ENCODE results near the gene GLRX5.
"Not testable (repeated sequence)": the region's sequence is repeated elsewhere in the genome, so short reads cannot be mapped to it uniquely, and the experiment has no call there.

The GLRX5 gene

GRCh38 chr14:95510344-95510743, 24.5 kb upstream of the GLRX5 start:
- H3K36me3 ChIP-seq (ENCODE audit: control insufficient read depth, insufficient read depth, low read length); H3K4me3 ChIP-seq (ENCODE audit: low read depth, low read length); H3K9me3 ChIP-seq (ENCODE audit: control insufficient read depth, insufficient read depth, low read depth, low read length); H3K27me3 ChIP-seq (ENCODE audit: control insufficient read depth, insufficient read depth, low read length); H3K27ac ChIP-seq (ENCODE audit: low read depth, low read length); H3K9ac ChIP-seq (ENCODE audit: low read length): not testable (repeated sequence)
- peaks cover 10% of the 10 kb centered on the region; the same call in 1 of the 2 replicates for H3K4me1 ChIP-seq (ENCODE audit: control insufficient read depth, insufficient read depth, low read length)

DNA sequence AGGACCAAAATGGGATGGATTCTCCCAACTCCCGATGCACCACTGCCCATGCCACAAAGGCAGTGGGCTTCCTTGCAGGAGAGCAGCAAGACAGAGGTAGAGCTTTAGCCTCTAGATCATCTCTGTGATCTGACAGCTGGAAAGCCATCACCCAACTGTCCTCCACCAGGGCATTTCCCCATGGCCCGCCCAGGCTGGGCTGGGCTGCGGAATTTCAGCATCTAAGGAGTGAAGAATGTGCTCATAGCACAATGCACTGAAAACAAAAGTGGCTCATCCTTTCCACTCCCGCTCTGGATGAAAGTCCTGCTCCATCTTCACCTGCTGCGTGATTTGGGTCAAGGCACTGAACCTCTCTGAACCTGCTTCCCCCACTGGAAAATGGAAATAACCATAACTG, 24.0 kb upstream of the GLRX5 start:
- no peak overlapping the region for H3K9ac ChIP-seq (ENCODE audit: low read length)
- H3K36me3 ChIP-seq (ENCODE audit: control insufficient read depth, insufficient read depth, low read length), result no peaks in the 10 kb centered on the region

GRCh38 chr14:95511687-95512086, 23.2 kb upstream of the GLRX5 start:
- H3K27me3 ChIP-seq (ENCODE audit: control insufficient read depth, insufficient read depth, low read length), result peaks cover 16% of the 10 kb centered on the region
- H3K9me3 ChIP-seq (ENCODE audit: control insufficient read depth, insufficient read depth, low read depth, low read length), result no peaks in the 10 kb centered on the region
- no peak overlapping the region for H3K27ac ChIP-seq (ENCODE audit: low read depth, low read length)
- peaks cover 16% of the 10 kb centered on the region for H3K4me1 ChIP-seq (ENCODE audit: control insufficient read depth, insufficient read depth, low read length)
- H3K4me3 ChIP-seq (ENCODE audit: low read depth, low read length), result no peak overlapping the region
- H3K9ac ChIP-seq (ENCODE audit: low read length), result no peak overlapping the region
- no peaks in the 10 kb centered on the region for H3K36me3 ChIP-seq (ENCODE audit: control insufficient read depth, insufficient read depth, low read length)

More for the DNA sequence above, 24.0 kb upstream of the GLRX5 start:
- Histone ChIP-seq H3K27ac (ENCODE audit: low read depth, low read length) (no peak overlapping the region), H3K9me3 (ENCODE audit: control insufficient read depth, insufficient read depth, low read depth, low read length) (no peaks in the 10 kb centered on the region), H3K27me3 (ENCODE audit: control insufficient read depth, insufficient read depth, low read length) (peaks cover 12% of the 10 kb centered on the region), H3K4me3 (ENCODE audit: low read depth, low read length) (no peak overlapping the region), H3K4me1 (ENCODE audit: control insufficient read depth, insufficient read depth, low read length) (peaks cover 15% of the 10 kb centered on the region)

GRCh38 chr14:95513291-95513690, 21.6 kb upstream of the GLRX5 start:
- Histone ChIP-seq H3K4me3 (ENCODE audit: low read depth, low read length) (no peak overlapping the region), H3K27me3 (ENCODE audit: control insufficient read depth, insufficient read depth, low read length) (peaks cover 31% of the 10 kb centered on the region), H3K36me3 (ENCODE audit: control insufficient read depth, insufficient read depth, low read length) (no peaks in the 10 kb centered on the region), H3K27ac (ENCODE audit: low read depth, low read length) (no peak overlapping the region), H3K9me3 (ENCODE audit: control insufficient read depth, insufficient read depth, low read depth, low read length) (no peaks in the 10 kb centered on the region), H3K9ac (ENCODE audit: low read length) (no peak overlapping the region), H3K4me1 (ENCODE audit: control insufficient read depth, insufficient read depth, low read length) (peaks cover 24% of the 10 kb centered on the region)

DNA sequence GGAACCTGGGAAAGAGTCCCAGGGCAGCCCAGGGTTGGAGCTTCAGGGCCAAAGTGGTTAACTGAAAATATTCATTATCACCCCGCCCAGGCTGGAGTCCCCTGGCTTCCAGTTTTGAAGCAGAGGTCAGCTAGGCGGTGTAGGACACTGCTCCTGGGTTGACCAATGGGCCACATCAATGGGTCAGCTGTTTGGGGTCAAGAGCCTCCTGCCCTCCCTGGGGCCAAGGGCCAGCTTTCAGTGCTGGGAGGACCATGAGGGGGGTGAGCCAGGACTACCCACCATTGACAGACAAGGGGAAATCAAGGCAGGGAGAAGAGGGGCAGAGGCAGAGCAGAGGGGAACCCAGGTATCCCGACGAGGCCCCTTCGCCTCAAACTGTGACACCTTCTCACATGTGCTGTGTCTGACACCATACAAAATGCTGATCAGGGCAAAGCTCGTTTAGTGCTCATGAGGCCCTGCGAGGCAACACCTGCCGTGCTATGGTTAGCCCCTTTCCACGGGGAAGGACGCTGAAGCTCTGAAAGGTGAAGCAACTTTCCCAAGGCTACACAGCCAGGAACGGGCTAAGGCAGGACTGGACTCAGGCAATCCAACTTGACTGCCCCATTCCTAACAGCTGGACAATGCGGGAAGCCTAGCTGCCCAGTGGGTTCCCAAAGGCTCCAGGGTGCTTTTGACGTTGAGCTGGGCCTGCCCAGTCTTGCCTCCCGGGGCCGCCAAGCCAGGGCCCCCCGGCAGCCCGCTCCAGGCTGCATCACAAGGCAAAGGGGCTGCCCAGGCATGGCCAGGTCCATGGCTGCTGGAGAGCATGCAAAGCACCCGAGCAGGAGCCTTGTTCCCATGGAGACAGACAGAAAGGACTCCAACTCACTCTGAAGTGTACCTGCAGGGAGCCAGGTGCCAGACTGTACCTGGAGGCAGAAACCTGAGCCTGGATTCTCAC, 20.4 kb upstream of the GLRX5 start:
- H3K4me3 ChIP-seq (ENCODE audit: low read depth, low read length), result no peak overlapping the region
- no peaks in the 10 kb centered on the region for H3K9me3 ChIP-seq (ENCODE audit: control insufficient read depth, insufficient read depth, low read depth, low read length)
- H3K9ac ChIP-seq (ENCODE audit: low read length), result no peak overlapping the region
- H3K27me3 ChIP-seq (ENCODE audit: control insufficient read depth, insufficient read depth, low read length), result peaks cover 37% of the 10 kb centered on the region
- H3K4me1 ChIP-seq (ENCODE audit: control insufficient read depth, insufficient read depth, low read length), result peaks cover 24% of the 10 kb centered on the region
- no peak overlapping the region for H3K27ac ChIP-seq (ENCODE audit: low read depth, low read length)
- H3K36me3 ChIP-seq (ENCODE audit: control insufficient read depth, insufficient read depth, low read length), result no peaks in the 10 kb centered on the region

DNA sequence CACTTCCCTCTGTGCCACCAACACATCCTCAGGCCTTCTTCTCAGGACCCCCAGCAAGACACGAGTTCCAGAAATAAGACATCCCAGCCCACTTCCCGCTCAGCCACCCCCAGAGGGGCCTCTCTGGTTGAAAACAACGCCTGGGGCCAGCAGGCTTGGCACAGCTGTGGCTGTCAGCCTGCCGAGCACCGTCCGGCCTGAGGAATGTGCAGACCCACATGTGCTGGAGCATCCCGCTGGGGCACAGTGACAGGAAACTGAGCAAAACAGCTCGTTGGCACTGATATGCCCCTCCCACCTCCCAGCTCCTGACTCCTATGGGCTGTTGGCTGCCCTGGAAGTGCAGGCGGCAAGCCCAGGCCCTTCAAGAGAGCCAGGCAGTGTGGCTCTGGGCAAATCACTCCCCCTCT, 19.8 kb upstream of the GLRX5 start:
- Histone ChIP-seq H3K4me3 (ENCODE audit: low read depth, low read length) (no peak overlapping the region), H3K27ac (ENCODE audit: low read depth, low read length) (no peak overlapping the region), H3K4me1 (ENCODE audit: control insufficient read depth, insufficient read depth, low read length) (peaks cover 24% of the 10 kb centered on the region), H3K9ac (ENCODE audit: low read length) (no peak overlapping the region), H3K36me3 (ENCODE audit: control insufficient read depth, insufficient read depth, low read length) (no peaks in the 10 kb centered on the region), H3K9me3 (ENCODE audit: control insufficient read depth, insufficient read depth, low read depth, low read length) (no peaks in the 10 kb centered on the region), H3K27me3 (ENCODE audit: control insufficient read depth, insufficient read depth, low read length) (peaks cover 37% of the 10 kb centered on the region)

- peaks cover 37% of the 10 kb centered on the region for H3K27me3 ChIP-seq (ENCODE audit: control insufficient read depth, insufficient read depth, low read length)
- peak overlapping the region; percentile 54 for H3K4me3 ChIP-seq (ENCODE audit: low read depth, low read length)
- H3K9ac ChIP-seq (ENCODE audit: low read length), result no peak overlapping the region
- H3K36me3 ChIP-seq (ENCODE audit: control insufficient read depth, insufficient read depth, low read length), result no peaks in the 10 kb centered on the region
- H3K27ac ChIP-seq (ENCODE audit: low read depth, low read length), result no peak overlapping the region
- peaks cover 24% of the 10 kb centered on the region for H3K4me1 ChIP-seq (ENCODE audit: control insufficient read depth, insufficient read depth, low read length)
- no peaks in the 10 kb centered on the region for H3K9me3 ChIP-seq (ENCODE audit: control insufficient read depth, insufficient read depth, low read depth, low read length)
Measured at GRCh38 chr14:95515596-95516552, 19.0 kb upstream of the GLRX5 start.

DNA sequence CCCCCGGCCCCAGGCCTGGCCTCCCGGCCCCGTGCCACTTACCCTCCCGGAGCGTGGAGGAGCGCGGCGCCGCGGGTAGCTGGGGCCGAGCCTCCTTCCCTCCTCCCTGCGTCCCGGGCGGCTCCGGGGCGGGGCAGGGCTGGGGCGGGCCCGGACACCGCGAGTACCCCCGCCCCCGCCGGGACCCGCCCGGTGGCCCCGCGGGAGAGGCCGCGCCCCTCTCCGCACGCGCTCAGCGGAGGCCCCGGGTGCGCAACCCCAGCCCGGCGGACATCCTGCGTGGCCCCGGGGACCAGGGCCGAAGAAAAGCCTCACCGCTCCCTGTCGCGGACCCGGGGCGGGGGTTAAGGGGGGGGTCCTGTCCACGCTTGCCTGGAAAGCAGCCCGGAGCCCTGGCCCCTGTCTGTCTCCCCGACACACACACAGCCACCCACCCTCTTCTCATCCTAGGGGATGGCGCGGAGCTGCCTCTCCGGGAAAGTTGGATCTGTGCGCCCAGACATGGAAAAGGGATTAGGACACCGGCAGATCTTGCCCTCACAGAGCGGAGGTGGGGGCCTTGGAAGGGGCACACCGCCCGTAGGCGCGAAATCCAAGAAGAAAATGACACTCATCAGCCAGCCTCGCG, 18.2 kb upstream of the GLRX5 start, which contains the start of gene SYNE3:
SYNE3 (minus strand) TSS at position 97 of the 628 bp plus-strand sequence. CDS start 40,829 bp downstream, outside the sequence.
- Histone ChIP-seq H3K27ac (ENCODE audit: low read depth, low read length) (no peak within 1 kb of the TSS), H3K36me3 (ENCODE audit: control insufficient read depth, insufficient read depth, low read length) (no peaks in the 10 kb centered on the region), H3K27me3 (ENCODE audit: control insufficient read depth, insufficient read depth, low read length) (peaks cover 37% of the 10 kb centered on the region), H3K9ac (ENCODE audit: low read length) (peak within 1 kb of the TSS; percentile 12), H3K4me3 (ENCODE audit: low read depth, low read length) (peak within 1 kb of the TSS; percentile 57), H3K4me1 (ENCODE audit: control insufficient read depth, insufficient read depth, low read length) (peaks cover 24% of the 10 kb centered on the region), H3K9me3 (ENCODE audit: control insufficient read depth, insufficient read depth, low read depth, low read length) (no peaks in the 10 kb centered on the region)

- Histone ChIP-seq H3K4me3 (ENCODE audit: low read depth, low read length) (no peak overlapping the region), H3K4me1 (ENCODE audit: control insufficient read depth, insufficient read depth, low read length) (peaks cover 24% of the 10 kb centered on the region), H3K27ac (ENCODE audit: low read depth, low read length) (no peak overlapping the region), H3K36me3 (ENCODE audit: control insufficient read depth, insufficient read depth, low read length) (no peaks in the 10 kb centered on the region), H3K9me3 (ENCODE audit: control insufficient read depth, insufficient read depth, low read depth, low read length) (no peaks in the 10 kb centered on the region), H3K27me3 (ENCODE audit: control insufficient read depth, insufficient read depth, low read length) (peaks cover 37% of the 10 kb centered on the region), H3K9ac (ENCODE audit: low read length) (no peak overlapping the region)
Measured at GRCh38 chr14:95518045-95518751, 16.7 kb upstream of the GLRX5 start.

GRCh38 chr14:95519699-95520098, 15.2 kb upstream of the GLRX5 start:
- Histone ChIP-seq H3K27ac (ENCODE audit: low read depth, low read length) (no peak overlapping the region), H3K27me3 (ENCODE audit: control insufficient read depth, insufficient read depth, low read length) (peaks cover 32% of the 10 kb centered on the region), H3K4me3 (ENCODE audit: low read depth, low read length) (no peak overlapping the region), H3K36me3 (ENCODE audit: control insufficient read depth, insufficient read depth, low read length) (no peaks in the 10 kb centered on the region), H3K9ac (ENCODE audit: low read length) (no peak overlapping the region), H3K9me3 (ENCODE audit: control insufficient read depth, insufficient read depth, low read depth, low read length) (no peaks in the 10 kb centered on the region), H3K4me1 (ENCODE audit: control insufficient read depth, insufficient read depth, low read length) (peaks cover 24% of the 10 kb centered on the region)
